ENCODE results near the gene PGPEP1. TPM values are rescaled to one million over a fixed set of nuclear protein-coding genes. Genes with fewer than 3 reads are reported as not detected.

Gene PGPEP1
- total RNA-seq, 1 donor from 2014 or later: 12.6 TPM

DNA sequence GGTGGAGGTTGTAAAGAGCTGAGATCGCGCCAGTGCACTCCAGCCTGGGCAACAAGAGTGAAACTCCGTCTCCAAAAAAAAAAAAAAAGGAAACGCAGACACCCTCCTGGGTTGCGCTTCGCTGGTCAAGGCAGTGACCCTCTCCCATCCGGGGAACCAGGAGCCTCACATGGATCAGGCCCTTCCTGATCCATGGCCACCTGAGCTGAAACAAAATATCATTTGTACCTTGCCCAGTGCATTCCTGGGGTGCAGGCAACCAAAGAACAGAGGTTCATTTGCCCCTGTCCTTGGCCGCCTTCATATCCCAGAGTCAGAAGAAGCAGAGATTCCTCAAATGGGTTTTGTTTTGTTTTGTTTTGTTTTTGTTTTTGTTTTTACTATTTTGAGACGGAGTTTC is 9.5 kb upstream of the PGPEP1 start:
- Histone ChIP-seq H3K4me3 (ENCODE audit: low read depth, low read length) (no peak overlapping the region), H3K27me3 (ENCODE audit: control insufficient read depth, insufficient read depth, low read length) (no peaks in the 10 kb centered on the region), H3K36me3 (ENCODE audit: control insufficient read depth, insufficient read depth, low read length) (no peaks in the 10 kb centered on the region)
- DNase-seq (ENCODE audit: low read depth) (no peak), FAIRE-seq (no peak)
- TF ChIP-seq, protein P1, sequence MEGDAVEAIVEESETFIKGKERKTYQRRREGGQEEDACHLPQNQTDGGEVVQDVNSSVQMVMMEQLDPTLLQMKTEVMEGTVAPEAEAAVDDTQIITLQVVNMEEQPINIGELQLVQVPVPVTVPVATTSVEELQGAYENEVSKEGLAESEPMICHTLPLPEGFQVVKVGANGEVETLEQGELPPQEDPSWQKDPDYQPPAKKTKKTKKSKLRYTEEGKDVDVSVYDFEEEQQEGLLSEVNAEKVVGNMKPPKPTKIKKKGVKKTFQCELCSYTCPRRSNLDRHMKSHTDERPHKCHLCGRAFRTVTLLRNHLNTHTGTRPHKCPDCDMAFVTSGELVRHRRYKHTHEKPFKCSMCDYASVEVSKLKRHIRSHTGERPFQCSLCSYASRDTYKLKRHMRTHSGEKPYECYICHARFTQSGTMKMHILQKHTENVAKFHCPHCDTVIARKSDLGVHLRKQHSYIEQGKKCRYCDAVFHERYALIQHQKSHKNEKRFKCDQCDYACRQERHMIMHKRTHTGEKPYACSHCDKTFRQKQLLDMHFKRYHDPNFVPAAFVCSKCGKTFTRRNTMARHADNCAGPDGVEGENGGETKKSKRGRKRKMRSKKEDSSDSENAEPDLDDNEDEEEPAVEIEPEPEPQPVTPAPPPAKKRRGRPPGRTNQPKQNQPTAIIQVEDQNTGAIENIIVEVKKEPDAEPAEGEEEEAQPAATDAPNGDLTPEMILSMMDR (IDR thresholded peaks at IDR 0.05; ENCODE audit: insufficient read depth, low read length, severe bottlenecking): no peak

DNA sequence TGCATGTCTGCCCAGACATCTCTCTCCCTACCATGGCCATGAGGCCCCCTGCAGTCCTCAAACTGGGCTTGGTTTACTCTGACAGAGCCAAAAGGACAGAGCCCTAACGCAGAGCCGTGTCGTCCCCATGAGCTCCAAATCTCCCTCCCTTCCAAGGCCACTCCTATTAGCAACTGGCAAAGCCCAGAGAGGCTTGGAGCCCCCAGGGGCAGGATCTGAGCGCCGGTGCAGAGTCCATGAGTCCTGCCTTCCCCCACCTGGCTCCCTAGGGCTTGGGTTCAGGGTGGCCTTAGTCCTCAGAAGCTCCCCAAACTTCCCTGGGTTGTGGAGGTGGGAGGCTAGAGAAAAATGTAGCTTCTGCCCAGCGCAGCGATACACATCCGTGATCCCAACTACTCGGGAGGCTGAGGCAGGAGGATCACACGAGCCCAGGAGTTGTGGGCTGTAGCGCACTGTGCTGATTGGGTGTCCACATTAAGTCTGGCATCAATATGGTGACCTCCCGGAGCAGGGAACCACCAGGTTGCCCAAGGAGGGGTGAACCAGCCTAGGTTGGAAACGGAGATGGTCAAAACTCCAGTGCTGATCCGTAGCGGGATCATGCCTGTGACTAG is 7.4 kb upstream of the PGPEP1 start:
- peaks cover 1% of the 10 kb centered on the region for H3K27me3 ChIP-seq (ENCODE audit: control insufficient read depth, insufficient read depth, low read length)
- FAIRE-seq (no peak), DNase-seq (ENCODE audit: low read depth) (no peak)
- TF ChIP-seq, protein P1 (IDR thresholded peaks at IDR 0.05; ENCODE audit: insufficient read depth, low read length, severe bottlenecking): no peak
- no peak overlapping the region for H3K4me3 ChIP-seq (ENCODE audit: low read depth, low read length)
- no peaks in the 10 kb centered on the region for H3K36me3 ChIP-seq (ENCODE audit: control insufficient read depth, insufficient read depth, low read length)

DNA sequence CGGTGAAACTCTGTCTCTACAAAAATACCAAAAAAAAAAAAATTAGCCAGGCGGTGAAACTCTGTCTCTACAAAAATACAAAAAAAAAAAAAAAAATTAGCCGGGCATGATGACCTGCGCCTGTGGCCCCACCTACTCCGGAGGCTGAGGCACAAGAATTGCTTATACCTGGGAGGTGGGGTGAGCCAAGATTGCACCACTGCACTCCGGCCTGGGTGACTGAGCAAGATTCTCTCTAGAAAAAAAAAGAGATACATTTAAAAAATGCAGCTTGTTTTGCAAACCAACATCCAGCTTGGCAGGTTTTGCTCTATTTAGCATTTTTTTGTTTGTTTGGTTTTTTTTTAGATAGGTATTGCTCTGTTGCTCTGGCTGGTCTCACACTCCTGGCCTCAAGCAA is 6.7 kb upstream of the PGPEP1 start:
- TF ChIP-seq, protein P1 (IDR thresholded peaks at IDR 0.05; ENCODE audit: insufficient read depth, low read length, severe bottlenecking): no peak
- FAIRE-seq (no peak), DNase-seq (ENCODE audit: low read depth) (peak; percentile 25)
- H3K36me3 ChIP-seq (ENCODE audit: control insufficient read depth, insufficient read depth, low read length): no peaks in the 10 kb centered on the region
- H3K27me3 ChIP-seq (ENCODE audit: control insufficient read depth, insufficient read depth, low read length): peaks cover 1% of the 10 kb centered on the region
- no peak overlapping the region for H3K4me3 ChIP-seq (ENCODE audit: low read depth, low read length)

DNA sequence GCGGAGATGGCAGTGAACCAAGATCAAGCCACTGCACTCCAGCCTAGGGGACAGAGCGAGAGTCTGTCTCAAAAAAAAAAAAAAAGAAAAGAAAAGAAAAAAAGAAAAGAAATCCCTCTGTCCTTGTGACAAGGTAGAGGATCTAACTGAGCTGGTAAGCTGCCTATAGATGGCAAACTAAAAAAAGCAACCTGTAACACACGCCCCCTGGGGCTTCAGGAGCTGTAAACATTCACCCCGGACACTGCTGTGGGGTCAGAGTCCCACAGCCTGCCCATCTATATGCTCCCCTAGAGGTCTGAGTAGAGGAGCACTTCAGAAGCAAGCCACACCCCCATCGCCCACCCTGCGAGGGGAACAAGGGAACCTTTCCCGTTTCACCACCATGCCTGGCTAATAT is 4.3 kb upstream of the PGPEP1 start:
- Histone ChIP-seq H3K27me3 (ENCODE audit: control insufficient read depth, insufficient read depth, low read length) (peaks cover 1% of the 10 kb centered on the region), H3K36me3 (ENCODE audit: control insufficient read depth, insufficient read depth, low read length) (no peaks in the 10 kb centered on the region), H3K4me3 (ENCODE audit: low read depth, low read length) (no peak overlapping the region)
- FAIRE-seq: no peak
- TF ChIP-seq, protein P1 (IDR thresholded peaks at IDR 0.05; ENCODE audit: insufficient read depth, low read length, severe bottlenecking): no peak
- no peak for DNase-seq (ENCODE audit: low read depth)

DNA sequence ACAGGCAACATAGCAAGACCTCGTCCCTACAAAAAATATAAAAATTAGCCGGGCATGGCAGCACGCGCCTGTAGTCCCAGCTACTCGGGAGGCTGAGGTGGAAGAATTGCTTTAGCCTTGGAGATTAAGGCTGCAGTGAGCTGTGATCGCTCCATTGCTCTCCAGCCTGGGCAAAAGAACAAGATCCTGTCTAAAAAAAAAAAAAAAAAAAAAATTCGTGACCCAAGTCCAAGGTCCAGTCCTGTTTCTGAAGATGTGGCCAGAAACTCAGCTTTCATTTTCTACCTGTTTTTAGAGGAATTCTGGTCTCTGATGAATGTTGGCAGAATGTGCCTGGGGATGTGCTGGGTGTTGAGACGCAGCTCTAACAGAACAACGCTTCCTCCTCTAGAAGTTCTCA is 1.9 kb upstream of the PGPEP1 start:
- Histone ChIP-seq H3K4me3 (ENCODE audit: low read depth, low read length) (no peak overlapping the region), H3K36me3 (ENCODE audit: control insufficient read depth, insufficient read depth, low read length) (no peaks in the 10 kb centered on the region), H3K27me3 (ENCODE audit: control insufficient read depth, insufficient read depth, low read length) (peaks cover 1% of the 10 kb centered on the region)
- no peak for DNase-seq (ENCODE audit: low read depth)
- no peak for FAIRE-seq
- TF ChIP-seq, protein P1 (IDR thresholded peaks at IDR 0.05; ENCODE audit: insufficient read depth, low read length, severe bottlenecking): no peak

DNA sequence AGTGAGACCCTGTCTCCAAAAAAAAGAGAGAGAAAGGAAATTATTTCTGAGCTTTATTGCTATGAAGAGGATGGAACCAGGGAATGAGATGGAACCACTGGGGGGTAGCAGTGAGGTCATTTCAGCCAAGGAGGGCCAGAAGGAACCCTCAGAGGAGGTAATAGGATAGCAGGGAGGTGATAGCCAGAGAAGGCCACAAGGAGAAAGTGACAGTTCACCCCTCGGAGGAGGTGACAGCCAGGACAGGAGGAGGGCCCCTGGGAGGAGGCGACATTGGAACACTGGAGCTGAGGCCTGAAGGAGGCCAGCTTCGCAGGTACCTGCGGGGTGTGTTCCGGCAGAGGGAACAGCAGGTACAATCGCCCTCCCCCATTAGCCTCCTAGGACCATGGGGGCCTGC is 675 bp upstream of the PGPEP1 start:
- Histone ChIP-seq H3K36me3 (ENCODE audit: control insufficient read depth, insufficient read depth, low read length) (no peaks in the 10 kb centered on the region), H3K4me3 (ENCODE audit: low read depth, low read length) (no peak overlapping the region), H3K27me3 (ENCODE audit: control insufficient read depth, insufficient read depth, low read length) (peaks cover 1% of the 10 kb centered on the region)
- DNase-seq (ENCODE audit: low read depth): no peak
- TF ChIP-seq, protein P1 (IDR thresholded peaks at IDR 0.05; ENCODE audit: insufficient read depth, low read length, severe bottlenecking): no peak
- no peak for FAIRE-seq
